SH-SY5Y (cell line): ENCODE data around the gene ACTR1B.

Experiments
- GATA2 ChIP-seq: IDR thresholded peaks from 2 replicates; pipeline ENCODE4 v1.6.1; 2011; ENCODE audit warnings: mild to moderate bottlenecking, low read depth, low read length
- GATA3 ChIP-seq: IDR thresholded peaks from 2 replicates; pipeline ENCODE4 v1.6.1; 2011; ENCODE audit warnings: low read depth, mild to moderate bottlenecking, low read length, moderate library complexity

The ACTR1B gene

DNA sequence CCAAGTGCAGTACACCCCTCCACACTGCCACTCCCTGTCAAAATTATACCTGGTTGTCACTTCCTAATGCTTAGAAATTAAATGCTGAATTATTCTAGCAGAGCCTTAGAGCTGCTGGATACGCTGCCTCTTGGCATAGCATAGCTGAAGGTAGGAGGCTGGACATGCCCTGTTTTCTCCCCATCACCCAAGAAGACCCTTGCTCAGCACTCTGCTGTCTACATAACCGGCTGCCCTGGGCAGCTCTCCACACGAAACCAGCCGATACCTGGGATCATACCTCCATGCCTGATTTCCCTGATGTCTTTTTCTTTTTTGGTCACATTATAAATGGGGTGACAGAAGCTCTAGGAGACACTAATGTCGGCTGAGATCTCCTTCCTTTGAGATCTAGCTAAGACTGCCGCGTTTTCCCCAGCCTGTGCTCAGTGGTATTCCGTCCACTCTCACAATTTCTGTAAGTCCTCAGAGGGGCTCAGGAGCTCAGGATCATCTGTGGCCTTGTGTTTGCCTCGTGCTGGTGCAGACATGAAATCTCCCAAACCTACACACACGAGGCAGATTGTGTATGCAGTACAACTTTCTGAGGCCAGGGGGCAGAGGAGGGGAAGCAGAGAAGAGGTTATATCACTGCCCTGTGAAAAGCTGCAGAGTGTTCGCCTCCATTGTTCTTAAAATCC lies 36.1 kb upstream of the ACTR1B start:
- no peak for TF ChIP-seq GATA3
- TF ChIP-seq GATA2 = no peak

- no peak for TF ChIP-seq GATA3
- no peak for TF ChIP-seq GATA2
These were observed 34.7 kb upstream of the ACTR1B start for GRCh38 chr2:97698530-97698929.

DNA sequence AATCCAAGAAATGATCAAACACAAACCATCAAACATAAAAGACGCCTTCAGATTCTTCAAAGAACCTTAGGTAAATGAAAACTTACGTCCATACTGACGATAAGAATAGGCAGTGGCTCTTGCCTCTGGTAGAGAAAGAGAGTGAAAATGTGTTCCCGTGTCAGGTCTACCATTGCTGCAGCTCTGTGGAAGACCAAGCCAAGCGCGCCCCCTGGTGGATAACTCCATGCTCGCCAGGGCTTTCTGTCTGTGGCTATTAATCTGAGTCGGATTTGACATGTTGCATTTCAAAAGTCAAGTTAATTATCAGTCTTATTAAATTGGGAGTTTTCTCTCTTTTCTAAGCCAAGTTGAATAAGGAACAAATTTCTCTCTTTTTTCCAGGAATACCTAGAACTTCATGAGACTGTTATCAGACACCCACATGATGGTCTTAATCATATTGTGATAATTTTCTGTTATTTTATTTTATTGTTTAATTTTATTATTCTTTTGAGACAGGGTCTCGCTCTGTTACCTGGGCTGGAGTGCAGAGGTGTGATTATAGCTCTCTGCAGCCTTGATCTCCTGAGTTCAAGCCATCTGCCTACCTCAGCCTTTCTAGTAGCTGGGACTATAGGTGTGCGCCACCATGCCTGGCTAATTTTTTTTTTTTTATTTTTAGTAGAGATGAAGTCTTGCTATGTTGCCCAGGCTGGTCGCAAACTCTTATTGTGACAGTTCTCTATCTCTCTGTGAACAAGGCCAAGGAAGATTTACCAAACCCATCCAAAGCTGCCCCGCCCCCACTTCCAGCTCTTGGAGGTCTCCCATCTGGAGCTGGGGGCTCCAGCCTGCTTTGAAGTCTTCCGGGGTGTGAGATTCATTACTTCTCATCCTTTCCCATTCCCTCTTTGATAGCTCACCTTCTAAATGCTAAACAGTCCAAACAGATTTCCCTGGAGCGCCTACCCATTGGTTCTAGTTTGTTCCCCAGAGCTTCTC lies 33.7 kb upstream of the ACTR1B start:
- TF ChIP-seq GATA2 (no peak), GATA3 (no peak)

DNA sequence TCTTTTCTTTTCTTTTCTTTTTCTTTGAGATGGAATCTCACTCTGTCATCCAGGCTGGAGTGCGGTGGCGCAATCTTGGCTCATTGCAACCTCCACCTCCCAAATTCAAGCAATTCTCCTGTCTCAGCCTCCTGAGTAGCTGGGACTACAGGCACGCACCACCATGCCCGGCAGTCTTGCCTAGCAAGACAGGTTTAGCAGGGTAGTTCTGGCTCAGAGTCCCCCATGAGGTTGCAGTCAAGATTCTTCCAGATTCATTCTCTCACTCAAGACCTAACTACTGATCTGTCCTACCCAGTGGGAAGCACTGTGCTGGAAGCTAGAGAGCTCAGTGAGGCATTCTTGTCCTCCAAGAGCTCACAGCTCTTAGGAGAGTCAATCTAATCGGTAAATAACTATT lies 31.9 kb upstream of the ACTR1B start:
- TF ChIP-seq GATA2 (no peak), GATA3 (no peak)

GRCh38 chr2:97693476-97693875 lies 29.6 kb upstream of the ACTR1B start:
- TF ChIP-seq GATA3 (no peak), GATA2 (no peak)

- no peak for TF ChIP-seq GATA3
- TF ChIP-seq GATA2 = no peak
These were observed 27.3 kb upstream of the ACTR1B start for GRCh38 chr2:97691166-97691565.

DNA sequence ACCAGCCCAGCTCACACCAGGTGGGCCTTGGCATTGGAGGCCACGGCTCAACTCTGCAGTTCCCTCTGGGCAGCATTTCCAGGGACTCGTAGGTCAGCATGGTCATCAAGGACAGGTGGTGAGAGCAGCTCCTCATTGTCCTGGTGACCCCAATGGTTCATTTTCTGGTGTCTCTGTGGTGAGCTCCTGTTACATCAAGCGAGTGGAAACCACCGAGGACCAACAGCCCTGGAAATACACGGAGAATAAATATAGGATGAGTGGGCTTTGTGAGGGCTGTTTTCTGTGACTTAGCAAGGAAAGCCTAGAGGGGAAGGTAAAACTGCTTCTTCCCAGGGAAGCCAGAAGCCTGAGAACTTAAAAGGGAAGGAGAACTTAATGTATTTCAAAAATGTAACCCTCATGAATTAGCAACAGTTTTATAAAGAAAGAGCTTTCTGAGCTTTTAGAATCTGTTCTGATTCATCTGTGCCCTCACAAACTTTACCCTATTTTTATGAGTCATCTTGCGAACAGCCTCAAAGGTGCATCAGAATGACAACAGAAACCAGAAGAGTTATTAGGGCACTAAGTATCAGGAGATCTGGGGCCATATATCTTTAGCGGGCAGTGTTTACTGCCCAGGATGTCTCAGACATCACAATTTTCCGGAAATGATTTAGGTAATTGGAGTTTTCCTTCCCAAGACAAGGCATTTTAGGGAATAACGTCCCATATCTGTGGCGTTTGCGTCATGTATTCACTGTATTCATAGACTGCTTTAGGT lies 24.4 kb upstream of the ACTR1B start:
- TF ChIP-seq GATA3 = no peak
- no peak for TF ChIP-seq GATA2

GRCh38 chr2:97678298-97678697 lies 14.5 kb upstream of the ACTR1B start:
- no peak for TF ChIP-seq GATA3
- TF ChIP-seq GATA2 = no peak

DNA sequence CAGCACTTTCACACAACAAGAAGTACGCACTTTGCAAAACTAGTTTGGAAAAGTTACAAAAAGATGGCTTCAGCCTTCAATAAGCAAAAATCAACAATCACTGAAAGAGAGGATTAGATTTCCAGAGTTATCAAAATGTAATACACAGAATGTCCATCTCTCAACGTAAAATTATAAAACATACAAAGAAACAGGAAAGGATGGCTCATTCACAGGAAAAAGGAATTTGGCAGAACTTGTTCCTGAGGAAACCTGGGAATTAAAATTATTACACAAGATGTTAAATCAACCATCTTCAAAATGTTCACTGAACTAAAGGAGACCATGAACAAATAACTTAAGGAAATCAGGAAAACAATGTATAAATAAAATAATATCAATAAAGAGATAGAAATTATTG lies 13.6 kb upstream of the ACTR1B start:
- TF ChIP-seq GATA2 = no peak
- TF ChIP-seq GATA3 = no peak

- TF ChIP-seq GATA2 = no peak
- no peak for TF ChIP-seq GATA3
These were observed 12.8 kb upstream of the ACTR1B start for GRCh38 chr2:97676620-97677019.

DNA sequence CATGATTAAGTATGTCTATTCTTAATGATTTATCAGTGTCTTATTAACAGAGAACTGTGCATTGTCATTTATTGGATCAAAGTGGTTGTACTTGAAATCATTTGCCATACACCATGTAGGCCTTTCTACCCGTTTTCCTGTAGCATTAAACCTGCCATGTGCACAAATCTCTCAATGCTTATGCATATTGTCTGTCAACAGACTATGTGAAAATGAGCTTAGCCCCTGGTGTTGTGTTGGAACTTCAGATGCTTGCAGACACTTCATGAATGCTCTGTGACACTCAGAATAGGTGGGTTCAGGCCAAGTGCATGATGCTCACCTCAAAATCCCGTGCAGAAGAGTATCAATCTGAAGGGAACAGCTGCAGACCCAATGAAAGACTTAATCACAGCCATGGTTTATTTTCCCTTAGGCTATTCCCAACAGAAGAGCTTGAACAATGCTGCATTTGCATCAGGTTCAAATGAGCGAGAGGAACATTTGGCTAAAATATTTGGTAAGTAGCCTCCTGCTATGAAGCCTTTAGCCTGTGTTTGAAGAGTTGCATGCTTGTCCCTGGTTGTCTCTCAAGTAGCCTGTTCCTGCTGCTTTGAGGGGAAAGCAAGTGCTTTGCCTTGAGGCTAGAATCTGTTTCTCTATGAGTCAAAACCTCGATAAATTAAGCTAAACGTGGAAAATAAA lies 11.7 kb upstream of the ACTR1B start:
- TF ChIP-seq GATA3 (no peak), GATA2 (no peak)

- TF ChIP-seq GATA3 (no peak), GATA2 (no peak)
These were observed 10.1 kb upstream of the ACTR1B start for GRCh38 chr2:97673915-97674283.

DNA sequence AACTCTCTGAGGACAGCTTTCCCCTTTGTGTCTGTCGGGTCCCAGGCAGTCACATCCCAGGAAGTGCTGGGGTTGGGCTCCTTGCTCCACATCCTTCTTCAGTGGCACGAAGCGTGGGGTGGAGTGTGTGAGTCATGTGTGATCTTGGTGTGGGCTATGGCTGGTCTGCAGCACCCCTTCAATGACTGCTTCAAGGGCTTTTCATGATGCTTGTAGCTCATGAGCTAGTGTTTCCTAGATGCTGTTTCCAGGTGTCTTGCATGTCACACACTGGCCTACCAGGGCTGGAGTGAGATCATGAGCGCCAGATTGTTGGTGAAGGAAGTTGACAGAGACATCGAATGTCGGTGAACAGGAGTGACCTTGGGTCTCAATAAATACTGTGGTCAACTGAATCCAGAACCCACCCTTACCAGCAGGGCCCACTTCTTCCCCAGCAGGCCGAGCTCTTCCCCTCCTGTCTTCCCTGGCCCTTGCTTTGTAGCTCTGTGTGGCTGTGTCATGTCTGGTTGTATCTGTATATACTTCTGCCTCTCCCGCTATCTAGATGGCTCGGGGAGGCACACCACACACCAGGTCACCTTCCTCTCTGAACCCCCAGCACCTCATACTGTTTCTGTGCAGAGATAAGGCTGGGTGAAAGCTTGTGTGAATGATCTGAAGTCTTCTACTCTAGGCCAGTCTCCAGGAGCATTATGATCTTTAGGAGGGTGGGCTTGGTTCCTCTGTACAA lies 9.5 kb upstream of the ACTR1B start:
- TF ChIP-seq GATA2 = no peak
- TF ChIP-seq GATA3 = no peak

GRCh38 chr2:97671526-97671925 lies 7.7 kb upstream of the ACTR1B start:
- TF ChIP-seq GATA2 = no peak
- no peak for TF ChIP-seq GATA3
